SK-N-SH (cell line): ENCODE data around the gene GRK1. TPM values are rescaled to one million over a fixed set of nuclear protein-coding genes. Genes with fewer than 3 reads are reported as not detected.

Experiments used
- CTCF ChIA-PET: fragments of 300-600, 350-600 bp; formaldehyde crosslinking; extraction: SDS; loops from one replicate; lab custom pipeline; 2021; lab: Yijun Ruan, JAX
- POLR2A ChIA-PET: fragments of 350-600 bp; sonication (Branson Sonifier 250); formaldehyde crosslinking; extraction: SDS; loops from one replicate; lab custom pipeline; 2020; ENCODE audit warnings: antibody characterized with exemption, inconsistent platforms; lab: Yijun Ruan, JAX
- DNase-seq: peaks from one replicate; pipeline ENCODE4 v3.0.0; 2012
- H2AFZ ChIP-seq: fragments of 200-600 bp; sonication (generic); 2 replicates; pipeline ENCODE4 v1.8.1; 2016; ENCODE audit warnings: antibody characterized with exemption, mild to moderate bottlenecking, low read depth
- H3F3A ChIP-seq: fragments of 200-600 bp; sonication (generic); replicated peaks from 2 replicates; pipeline ENCODE3; 2016; ENCODE audit warnings: antibody characterized with exemption, mild to moderate bottlenecking; ENCODE audit not compliant: insufficient read depth
- H3K27ac ChIP-seq, 2 experiments: fragments of 200-500 bp in 1 of 2; fragments of 200-600 bp in 1 of 2; sonication (Bioruptor generic) in 1 of 2; sonication (generic), shearing (Covaris generic) in 1 of 2; 2 replicates each; pipeline versions ENCODE4 v1.5.1 to v1.6.1; 2014 to 2016; ENCODE audit warnings: low read depth in 2 of 2, inconsistent platforms in 1 of 2, low read length in 1 of 2, mild to moderate bottlenecking in 1 of 2, mixed read lengths in 1 of 2
- H3K27me3 ChIP-seq: fragments of 200-600 bp; sonication (generic), shearing (Covaris generic); 2 replicates; pipeline ENCODE4 v1.6.1; 2016; ENCODE audit warnings: mixed run types; ENCODE audit not compliant: insufficient read depth
- H3K36me3 ChIP-seq, 2 experiments: fragments of 200-500 bp in 1 of 2; fragments of 200-600 bp in 1 of 2; sonication (Bioruptor generic) in 1 of 2; sonication (generic) in 1 of 2; replicated peaks in 1 of 2; 2 replicates each; pipeline versions ENCODE3 to v1.5.1; 2014 to 2016; ENCODE audit warnings: low read length in 1 of 2, mild to moderate bottlenecking in 1 of 2; ENCODE audit not compliant: insufficient read depth in 2 of 2, control insufficient read depth in 1 of 2
- H3K4me1 ChIP-seq, 2 experiments: fragments of 200-500 bp in 1 of 2; fragments of 200-600 bp in 1 of 2; sonication (Bioruptor generic) in 1 of 2; sonication (generic), shearing (Covaris generic) in 1 of 2; 2 replicates each; pipeline versions ENCODE4 v1.5.1 to v1.6.1; 2014 to 2016; ENCODE audit warnings: low read depth in 1 of 2, low read length in 1 of 2, mixed run types in 1 of 2; ENCODE audit not compliant: insufficient read depth in 2 of 2, control insufficient read depth in 1 of 2
- H3K4me2 ChIP-seq: fragments of 200-600 bp; sonication (generic), shearing (Covaris generic); 2 replicates; pipeline ENCODE4 v1.6.1; 2017; ENCODE audit warnings: mixed run types
- H3K4me3 ChIP-seq, 2 experiments: fragments of 200-500 bp in 1 of 2; fragments of 200-600 bp in 1 of 2; sonication (Bioruptor generic) in 1 of 2; sonication (generic), shearing (Covaris generic) in 1 of 2; 2 replicates each; pipeline versions ENCODE4 v1.5.1 to v1.8.1; 2014 to 2016; ENCODE audit warnings: low read depth in 2 of 2, inconsistent platforms in 1 of 2, low read length in 1 of 2, mild to moderate bottlenecking in 1 of 2, mixed read lengths in 1 of 2, moderate library complexity in 1 of 2
- H3K79me2 ChIP-seq: fragments of 200-600 bp; sonication (generic); 2 replicates; pipeline ENCODE4 v1.8.1; 2017; ENCODE audit warnings: mild to moderate bottlenecking; ENCODE audit not compliant: insufficient read depth
- H3K9ac ChIP-seq: fragments of 200-600 bp; sonication (generic); 2 replicates; pipeline ENCODE4 v1.6.1; 2017; ENCODE audit warnings: mixed run types
- H3K9me2 ChIP-seq: fragments of 200-600 bp; sonication (generic); 2 replicates; pipeline ENCODE4 v1.6.1; 2017; ENCODE audit warnings: mixed run types
- H3K9me3 ChIP-seq: fragments of 200-600 bp; sonication (generic); 2 replicates; pipeline ENCODE4 v1.6.1; 2017; ENCODE audit warnings: mixed run types, mild to moderate bottlenecking, moderate library complexity
- H4K20me1 ChIP-seq: fragments of 200-600 bp; sonication (generic); 2 replicates; pipeline ENCODE4 v1.6.1; 2017; ENCODE audit warnings: mild to moderate bottlenecking, mixed run types; ENCODE audit not compliant: insufficient read depth
- CTCF ChIP-seq: fragments of 200-600 bp; sonication (generic); IDR thresholded peaks from 2 replicates; pipeline ENCODE4 v1.6.1; 2017; ENCODE audit warnings: antibody characterized with exemption, mild to moderate bottlenecking, moderate library complexity
- FOSL2 ChIP-seq: IDR thresholded peaks from 2 replicates; pipeline ENCODE4 v1.4.0; 2012; ENCODE audit warnings: low read depth, mild to moderate bottlenecking, moderate library complexity, borderline replicate concordance
- FOXM1 ChIP-seq: IDR thresholded peaks from 2 replicates; pipeline ENCODE4 v1.4.0; 2012; ENCODE audit warnings: low read depth, mild to moderate bottlenecking
- GATA2 ChIP-seq: sonication (generic); formaldehyde crosslinking; IDR thresholded peaks from 2 replicates; pipeline ENCODE4 v1.5.0; 2020; ENCODE audit warnings: mild to moderate bottlenecking, missing genetic modification reagents
- JUND ChIP-seq: IDR thresholded peaks from 2 replicates; pipeline ENCODE4 v1.4.0; 2012
- MEF2A ChIP-seq: IDR thresholded peaks from 2 replicates; pipeline ENCODE4 v1.4.0; 2012; ENCODE audit warnings: low read depth, borderline replicate concordance
- MXI1 ChIP-seq: IDR thresholded peaks from 2 replicates; pipeline ENCODE4 v1.6.1; 2012; ENCODE audit warnings: mild to moderate bottlenecking, low read depth, low read length, improper control_type of control experiment
- NFIC ChIP-seq: IDR thresholded peaks from 2 replicates; pipeline ENCODE4 v1.4.0; 2012; ENCODE audit warnings: borderline replicate concordance
- RCOR1 ChIP-seq: fragments of 150-350 bp; IDR thresholded peaks from 2 replicates; pipeline ENCODE4 v1.6.1; 2017; ENCODE audit warnings: antibody characterized with exemption, low read length
- RFX5 ChIP-seq: IDR thresholded peaks from 2 replicates; pipeline ENCODE4 v1.6.1; 2012; ENCODE audit warnings: mild to moderate bottlenecking, improper control_type of control experiment, low read length
- TEAD4 ChIP-seq: IDR thresholded peaks from 2 replicates; pipeline ENCODE4 v1.4.0; 2012; ENCODE audit warnings: mild to moderate bottlenecking, borderline replicate concordance; ENCODE audit not compliant: insufficient read depth
- YY1 ChIP-seq: IDR thresholded peaks from 2 replicates; pipeline ENCODE4 v1.4.0; 2012; ENCODE audit warnings: low read depth, mild to moderate bottlenecking
- WGBS: methylation state at CpG from one replicate; pipeline ENCODE4 v1.1.6; 2017; ENCODE audit warnings: low lambda C conversion rate; 5-methylcytosine and 5-hydroxymethylcytosine counted together
- polyA plus RNA-seq, 3 experiments: library from polyadenylated mRNA; depleted of rRNA; stranded (reverse); fragments of >200 nt; gene quantifications; 2 replicates each; pipeline ENCODE4 v1.2.3, GENCODE V29; 2012
- TF ChIP-seq, protein P1 (sequence below): IDR thresholded peaks from 2 replicates; pipeline ENCODE4 v1.4.0; 2012; ENCODE audit warnings: low read depth, borderline replicate concordance

Gene GRK1
- polyA plus RNA-seq, 1 of the 3 experiments (the other 2 are of a cell fraction), result 0.12 TPM

GRCh38 chr13:113776231-113777125 lies 109.5 kb downstream of the GRK1 start:
- H3K9ac ChIP-seq, result no peak overlapping the region
- H3K79me2 ChIP-seq, result no peaks in the 10 kb centered on the region
- no peaks in the 10 kb centered on the region for H3K9me3 ChIP-seq
- DNase-seq, result no peak
- WGBS, result 74% methylated on average over 22 of the region's 35 CpGs
- H2AFZ ChIP-seq, result no peak overlapping the region
- CTCF ChIA-PET, result interaction anchor here (0.6 to 1.3 kb wide), 2 partner anchors 15 to 16 kb away, joined by 3 read pairs; no protein-coding TSS in a partner anchor
- H3K36me3 ChIP-seq, result no peaks in the 10 kb centered on the region
- no peaks in the 10 kb centered on the region for H3K27me3 ChIP-seq
- no peak for TF ChIP-seq MEF2A
- no peak for TF ChIP-seq RCOR1
- TF ChIP-seq FOXM1, result no peak
- no peak for TF ChIP-seq NFIC
- no peak for TF ChIP-seq RFX5
- no peak for TF ChIP-seq TEAD4
- no peak for TF ChIP-seq FOSL2
- no peak for TF ChIP-seq MXI1
- no peak for TF ChIP-seq GATA2 (CRISPR knock-in tag)
- TF ChIP-seq CTCF, result no peak
- no peak for TF ChIP-seq JUND
- no peak for TF ChIP-seq YY1
- TF ChIP-seq, protein P1, sequence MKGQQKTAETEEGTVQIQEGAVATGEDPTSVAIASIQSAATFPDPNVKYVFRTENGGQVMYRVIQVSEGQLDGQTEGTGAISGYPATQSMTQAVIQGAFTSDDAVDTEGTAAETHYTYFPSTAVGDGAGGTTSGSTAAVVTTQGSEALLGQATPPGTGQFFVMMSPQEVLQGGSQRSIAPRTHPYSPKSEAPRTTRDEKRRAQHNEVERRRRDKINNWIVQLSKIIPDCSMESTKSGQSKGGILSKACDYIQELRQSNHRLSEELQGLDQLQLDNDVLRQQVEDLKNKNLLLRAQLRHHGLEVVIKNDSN, result no peak
- no peaks in the 10 kb centered on the region for H4K20me1 ChIP-seq
- no peak overlapping the region for H3K27ac ChIP-seq
- H3K4me3 ChIP-seq, result no peak overlapping the region
- POLR2A ChIA-PET, result no interaction called here
- H3F3A ChIP-seq, result no peaks in the 10 kb centered on the region
- no peak overlapping the region for H3K4me2 ChIP-seq
- no peaks in the 10 kb centered on the region for H3K9me2 ChIP-seq
- H3K4me1 ChIP-seq, result peaks cover 3 to 5% of the 10 kb centered on the region in 2 experiments; a peak in 1 of 4 replicates
